NCI-H1436 (cell line): ENCODE results near the gene CLCF1.
"Not testable (repeated sequence)": the region's sequence is repeated elsewhere in the genome, so short reads cannot be mapped to it uniquely, and the experiment has no call there.

Source experiments
- DNase-seq: peaks from one replicate; lab custom pipeline; 2025; lab: John Stamatoyannopoulos, UW

Gene CLCF1

DNA sequence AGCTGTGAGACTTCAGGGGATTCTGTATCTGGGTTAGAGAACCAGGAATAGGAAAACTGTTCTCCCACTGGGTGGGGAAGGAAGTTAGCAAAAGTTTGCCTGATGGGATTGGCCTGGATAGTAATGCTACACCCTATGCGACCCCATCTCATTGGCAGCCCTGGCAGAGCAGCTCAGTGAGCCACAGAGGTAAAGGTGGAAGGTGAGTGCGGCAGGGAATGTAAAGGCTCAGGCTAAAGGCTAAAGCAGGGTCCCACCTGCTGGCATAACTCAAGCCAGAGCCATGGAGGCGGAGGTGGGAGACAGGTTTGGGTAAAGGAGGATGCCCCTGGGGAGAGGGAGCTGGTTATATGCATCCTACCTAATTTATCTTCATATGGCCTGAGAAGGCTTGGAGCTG lies 51.3 kb downstream of the CLCF1 start:
- DNase-seq: no peak

DNA sequence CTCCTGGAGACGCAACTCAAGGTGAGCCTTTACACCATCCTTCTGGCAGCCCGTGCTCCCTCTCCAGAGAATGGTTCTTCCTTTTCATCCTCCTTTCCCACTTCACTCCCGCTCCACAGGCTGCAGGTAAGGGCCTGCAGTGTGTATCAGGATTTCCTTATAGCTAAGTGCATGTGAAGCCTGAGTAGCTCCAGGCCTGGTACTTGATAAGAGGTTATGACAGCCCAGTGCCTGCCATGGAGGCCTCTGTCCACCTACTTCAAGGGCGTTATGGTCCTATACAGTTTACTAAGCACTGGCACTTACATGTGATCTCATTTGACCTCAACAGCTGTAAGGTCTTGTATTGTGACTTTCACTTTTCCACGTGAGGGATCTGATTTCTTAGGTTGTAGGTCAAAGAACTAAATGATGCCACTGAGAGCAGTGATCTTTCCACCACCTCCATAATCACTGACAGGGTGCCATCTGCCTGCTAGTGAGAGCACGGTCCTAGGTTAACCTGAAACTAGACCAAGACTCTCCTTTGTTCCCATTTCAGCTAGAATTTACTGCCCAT lies 52.0 kb downstream of the CLCF1 start:
- no peak for DNase-seq

DNA sequence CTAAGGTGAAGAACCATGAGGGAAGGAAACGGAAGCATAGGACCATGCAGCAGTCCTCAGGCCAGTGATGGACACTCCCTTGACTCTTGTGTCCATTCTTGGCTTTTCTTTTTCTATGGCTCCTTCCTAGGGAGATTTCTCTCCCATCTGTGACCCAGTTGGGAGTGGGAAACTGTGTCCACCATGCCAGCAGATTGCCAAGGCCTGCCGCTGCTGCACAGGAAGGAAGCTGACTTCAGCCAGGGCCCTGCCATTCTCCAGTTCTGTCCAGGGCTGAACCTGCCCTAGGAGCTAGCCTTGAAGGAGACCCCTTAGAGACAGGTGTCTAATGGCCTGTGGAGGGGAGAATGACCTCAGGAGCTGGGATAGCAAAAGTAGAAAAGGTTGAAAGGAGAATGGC lies 52.7 kb downstream of the CLCF1 start:
- no peak for DNase-seq

DNA sequence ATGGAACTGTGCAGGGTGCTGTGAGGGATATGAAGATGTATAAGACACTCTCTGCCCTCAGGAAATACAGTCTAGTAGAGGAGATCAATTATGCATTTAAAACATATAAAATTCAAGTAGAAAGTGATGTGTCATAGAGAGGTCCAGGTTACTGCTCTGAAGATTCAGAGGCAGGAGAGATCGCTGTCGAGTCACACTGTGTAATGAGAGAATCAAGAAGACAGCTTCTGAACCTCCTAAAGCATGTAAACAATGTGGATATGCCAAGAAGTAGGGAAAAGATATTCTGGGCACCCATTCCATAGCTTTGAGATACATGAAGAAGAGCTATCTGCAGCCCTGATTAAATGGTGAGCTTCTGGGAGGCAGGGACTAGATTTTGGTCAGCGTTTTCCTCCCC lies 53.4 kb downstream of the CLCF1 start:
- DNase-seq: no peak

DNA sequence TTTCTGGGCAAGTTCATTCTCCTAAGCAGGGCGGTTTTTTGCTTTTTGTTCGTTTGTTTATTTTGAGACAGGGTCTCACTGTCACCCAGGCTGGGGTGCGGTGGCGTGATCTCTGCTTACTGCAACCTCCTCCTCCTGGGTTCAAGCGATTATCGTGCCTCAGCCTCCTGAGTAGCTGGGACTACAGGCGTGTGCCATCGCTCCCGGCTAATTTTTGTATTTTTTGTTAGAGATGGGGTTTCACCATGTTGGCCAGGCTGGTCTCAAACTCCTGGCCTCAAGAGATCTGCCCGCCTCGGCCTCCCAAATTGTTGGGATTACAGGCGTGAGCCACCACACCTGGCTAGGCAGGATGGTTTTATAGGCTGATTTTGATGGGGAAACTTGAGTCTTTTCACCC lies 54.5 kb downstream of the CLCF1 start:
- not testable (repeated sequence) for DNase-seq

DNA sequence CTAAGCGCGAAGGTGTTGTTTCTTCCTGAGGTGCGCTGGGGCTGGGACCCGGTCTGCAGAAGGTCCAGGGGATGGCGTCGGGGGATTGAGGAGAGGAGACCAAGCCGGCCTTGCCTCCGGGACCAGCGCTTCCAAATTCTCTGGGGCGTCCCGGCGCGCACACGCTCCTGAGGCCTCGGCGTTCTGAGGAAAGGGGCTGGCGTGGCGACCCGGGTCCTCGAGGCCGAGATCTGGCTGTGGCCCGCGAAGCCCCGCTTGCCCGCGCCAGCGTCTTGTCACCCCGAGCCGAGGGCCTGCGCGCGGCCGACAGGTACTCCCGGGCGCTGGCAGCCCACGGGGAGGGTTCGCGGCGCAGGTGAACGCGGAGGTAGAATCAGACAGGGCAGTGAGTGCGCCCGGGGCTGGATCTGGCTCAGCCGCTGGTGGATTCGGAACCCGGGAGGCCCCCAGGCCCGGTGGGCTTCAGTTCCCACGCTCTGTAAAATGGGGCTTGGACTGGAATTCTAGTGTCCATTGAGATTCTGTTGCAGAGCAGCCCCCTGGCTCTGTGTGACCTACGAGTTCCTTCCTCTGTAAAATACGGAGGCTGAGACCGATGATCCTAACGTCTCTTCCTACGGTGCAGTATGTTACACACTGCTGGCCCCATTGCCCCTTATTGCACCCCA lies 55.4 kb downstream of the CLCF1 start:
- no peak for DNase-seq

DNA sequence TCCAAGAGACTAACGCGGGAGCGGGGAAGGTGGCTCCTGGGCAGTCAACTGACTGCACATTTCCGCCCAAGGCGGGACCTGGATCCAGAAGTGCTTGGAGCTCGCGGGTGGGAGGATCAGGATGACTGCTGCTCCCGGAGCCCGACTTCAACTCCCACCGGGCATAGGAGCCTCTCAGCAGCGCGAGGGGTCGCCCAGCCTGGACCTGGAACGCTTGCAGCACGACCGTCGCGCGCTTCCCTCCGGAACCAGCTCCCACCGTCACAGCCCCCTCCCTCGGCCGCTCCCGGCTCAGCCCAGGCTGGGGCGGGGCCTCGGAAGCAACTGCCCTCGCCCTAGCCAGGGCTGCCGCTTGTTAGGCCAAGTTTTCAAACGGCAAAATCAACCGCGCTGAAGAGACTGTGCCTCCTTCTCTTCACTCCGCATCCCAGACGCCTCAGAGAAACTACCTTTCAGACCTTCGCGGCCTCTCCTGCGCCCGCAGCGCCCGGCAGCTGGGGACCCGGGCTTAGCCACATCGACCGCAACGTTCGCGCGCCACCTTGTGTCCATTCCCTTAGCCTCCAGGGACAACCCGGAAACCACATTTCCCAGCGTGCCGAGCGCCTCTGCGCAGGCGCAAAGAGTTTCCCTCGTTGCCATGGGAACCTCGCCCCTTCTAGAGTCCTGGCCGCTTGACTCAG lies 56.1 kb downstream of the CLCF1 start:
- DNase-seq: peak; percentile 96

DNA sequence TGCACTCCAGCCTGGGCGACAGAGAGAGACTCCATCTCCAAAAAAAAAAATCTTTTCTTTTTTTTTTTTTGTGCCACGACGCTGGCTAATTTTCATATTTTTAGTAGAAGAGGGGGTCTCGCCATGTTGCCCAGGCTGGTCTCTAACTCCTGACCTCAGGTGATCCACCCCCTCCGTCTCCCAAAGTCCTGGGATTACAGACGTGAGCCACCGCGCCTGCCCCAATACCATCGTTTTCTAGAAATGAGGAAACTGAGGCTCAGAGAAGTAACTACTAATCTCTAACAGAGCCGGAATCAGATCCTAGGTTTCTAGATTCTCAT lies 56.6 kb downstream of the CLCF1 start:
- no peak for DNase-seq

DNA sequence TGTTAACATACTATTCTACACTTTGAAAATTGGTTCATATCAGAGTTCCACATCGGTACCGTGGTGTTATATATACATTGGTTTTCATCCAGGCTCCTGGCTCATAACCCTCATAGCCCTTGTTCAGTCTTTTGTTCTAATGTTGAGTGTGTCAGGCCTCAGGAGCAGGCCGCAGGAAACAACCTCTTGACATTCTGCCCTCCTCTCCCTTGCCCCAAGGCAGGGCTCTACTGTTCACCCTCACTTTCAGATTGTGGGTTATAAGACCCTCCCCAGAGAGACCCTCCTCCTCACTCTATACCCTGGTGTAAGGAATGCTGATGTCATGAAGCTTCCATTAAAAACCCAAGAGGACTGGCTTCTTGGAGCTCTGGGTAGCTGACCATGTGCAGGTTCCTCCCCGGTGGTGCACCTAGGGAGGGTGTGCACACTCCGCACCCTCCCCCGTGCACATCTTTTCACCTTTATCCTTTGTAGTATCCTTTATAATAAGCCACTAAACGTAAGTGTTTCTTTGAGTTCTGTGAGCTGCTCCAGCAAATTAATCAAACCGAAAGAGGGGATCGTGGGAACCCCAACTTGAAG lies 58.0 kb downstream of the CLCF1 start:
- DNase-seq: no peak

DNA sequence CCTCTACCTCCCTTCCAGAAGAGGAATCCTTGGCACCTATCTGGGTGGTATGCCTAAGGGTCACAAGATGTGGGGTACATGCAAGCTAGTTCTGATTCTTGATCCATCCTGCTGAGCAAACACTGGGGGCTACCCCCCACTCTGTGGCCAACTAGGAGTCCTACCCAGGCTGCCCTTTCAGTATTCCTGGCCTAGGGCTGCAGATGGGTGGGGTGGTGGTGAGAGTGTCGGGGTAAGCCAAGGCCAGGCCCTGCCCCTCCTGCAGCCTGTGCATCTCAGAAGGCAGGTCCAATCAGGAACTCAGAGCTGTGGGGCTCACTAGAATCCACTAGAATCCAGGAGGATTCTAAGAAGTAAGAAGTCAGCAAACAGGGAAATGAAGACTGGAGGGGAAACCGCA lies 59.2 kb downstream of the CLCF1 start:
- DNase-seq: no peak
